Neural cell (in vitro differentiated cells): ENCODE data around the gene PPP1R12A. TPM values are rescaled to one million over a fixed set of nuclear protein-coding genes. Genes with fewer than 3 reads are reported as not detected.

ENCODE experiments used
- H2AFZ ChIP-seq: fragments of 200-600, 300-800 bp; sonication (generic), shearing (Covaris generic); 2 replicates; pipeline ENCODE4 v1.6.0; 2014; ENCODE audit warnings: low read depth, mild to moderate bottlenecking, antibody characterized with exemption, low read length, moderate library complexity
- H3F3A ChIP-seq: fragments of 200-600 bp; shearing (Covaris generic); 2 replicates; pipeline ENCODE4 v1.6.1; 2016; ENCODE audit warnings: mild to moderate bottlenecking, moderate library complexity, mixed read lengths, antibody characterized with exemption, low read length; ENCODE audit not compliant: insufficient read depth, poor library complexity, severe bottlenecking
- H3K27ac ChIP-seq: fragments of 200-600, 300-800 bp; sonication (generic), shearing (Covaris generic); 2 replicates; pipeline ENCODE4 v1.5.1; 2014; ENCODE audit warnings: mild to moderate bottlenecking, low read length, moderate library complexity
- H3K27me3 ChIP-seq: fragments of 300-800, 200-600 bp; sonication (generic), shearing (Covaris generic); 2 replicates; pipeline ENCODE4 v1.6.0; 2014; ENCODE audit warnings: mild to moderate bottlenecking, low read depth, low read length, moderate library complexity; ENCODE audit not compliant: insufficient read depth
- H3K36me3 ChIP-seq: fragments of 300-800, 200-600 bp; sonication (generic), shearing (Covaris generic); 2 replicates; pipeline ENCODE4 v1.5.1; 2014; ENCODE audit warnings: mild to moderate bottlenecking, antibody characterized with exemption, low read length, moderate library complexity; ENCODE audit not compliant: insufficient read depth
- H3K4me2 ChIP-seq: fragments of 300-800, 200-600 bp; sonication (generic), shearing (Covaris generic); 2 replicates; pipeline ENCODE4 v1.6.0; 2014; ENCODE audit warnings: mild to moderate bottlenecking, low read length
- H3K4me3 ChIP-seq: fragments of 300-800, 200-600 bp; sonication (generic), shearing (Covaris generic); 2 replicates; pipeline ENCODE4 v1.5.1; 2014; ENCODE audit warnings: mild to moderate bottlenecking, low read length, moderate library complexity
- H3K79me2 ChIP-seq: fragments of 200-600 bp; shearing (Covaris generic); replicated peaks from 2 replicates; pipeline ENCODE4 v1.6.0; 2014; ENCODE audit warnings: mild to moderate bottlenecking, low read length, moderate library complexity; ENCODE audit not compliant: insufficient read depth
- H3K9ac ChIP-seq: fragments of 300-800, 200-600 bp; sonication (generic), shearing (Covaris generic); 2 replicates; pipeline ENCODE4 v1.6.1; 2016; ENCODE audit warnings: mild to moderate bottlenecking, low read length, mixed read lengths
- H3K9me2 ChIP-seq: fragments of 200-600 bp; shearing (Covaris generic); 2 replicates; pipeline ENCODE4 v1.6.1; 2016; ENCODE audit warnings: mild to moderate bottlenecking, low read length, mixed read lengths; ENCODE audit not compliant: insufficient read depth
- H3K9me3 ChIP-seq: fragments of 200-600, 300-800 bp; sonication (generic), shearing (Covaris generic); 2 replicates; pipeline ENCODE4 v1.6.1; 2016; ENCODE audit warnings: mild to moderate bottlenecking, mixed run types, low read length, moderate library complexity, mixed read lengths
- H4K20me1 ChIP-seq: fragments of 200-600 bp; shearing (Covaris generic); 2 replicates; pipeline ENCODE4 v1.6.1; 2016; ENCODE audit warnings: mild to moderate bottlenecking, mixed run types; ENCODE audit not compliant: insufficient read depth
- EP300 ChIP-seq: fragments of 450-650 bp; conservative IDR thresholded peaks from 2 replicates; pipeline ENCODE4 v1.6.1; 2014; ENCODE audit warnings: antibody characterized with exemption, mild to moderate bottlenecking, moderate library complexity; ENCODE audit not compliant: poor library complexity, severe bottlenecking
- EZH2 ChIP-seq: fragments of 200-600, 300-800 bp; shearing (Covaris generic), sonication (generic); IDR thresholded peaks from 2 replicates; pipeline ENCODE4 v1.6.1; 2014; ENCODE audit warnings: antibody characterized with exemption, low read length, borderline replicate concordance, mild to moderate bottlenecking; ENCODE audit not compliant: insufficient read depth, poor library complexity, severe bottlenecking
- MXI1 ChIP-seq: fragments of 450-650 bp; conservative IDR thresholded peaks from 2 replicates; pipeline ENCODE4 v1.6.1; 2014; ENCODE audit warnings: antibody characterized with exemption, mild to moderate bottlenecking; ENCODE audit not compliant: poor library complexity, severe bottlenecking
- POLR2AphosphoS5 ChIP-seq: IDR thresholded peaks from 2 replicates; pipeline ENCODE4 v1.6.1; 2012
- RAD21 ChIP-seq: fragments of 450-650 bp; conservative IDR thresholded peaks from 2 replicates; pipeline ENCODE4 v1.6.1; 2014; ENCODE audit warnings: antibody characterized with exemption, mild to moderate bottlenecking, moderate library complexity
- SMC3 ChIP-seq: fragments of 450-650 bp; conservative IDR thresholded peaks from 2 replicates; pipeline ENCODE4 v1.6.1; 2014; ENCODE audit warnings: antibody characterized with exemption, mild to moderate bottlenecking, moderate library complexity; ENCODE audit not compliant: poor library complexity
- TAF1 ChIP-seq: IDR thresholded peaks from 2 replicates; pipeline ENCODE4 v1.6.1; 2012; ENCODE audit warnings: low read depth
- polyA plus RNA-seq: library from polyadenylated mRNA; depleted of rRNA; stranded (reverse); fragments of >200 nt; gene quantifications from 2 replicates; pipeline ENCODE4 v1.2.3, GENCODE V29; 2014
- TF ChIP-seq, protein P1 (sequence below): IDR thresholded peaks from 2 replicates; pipeline ENCODE4 v1.6.1; 2012; ENCODE audit warnings: borderline replicate concordance
- TF ChIP-seq, protein P2 (sequence below): fragments of 450-650 bp; IDR thresholded peaks from 2 replicates; pipeline ENCODE4 v1.5.1; 2014; ENCODE audit warnings: antibody characterized with exemption, mild to moderate bottlenecking, moderate library complexity; ENCODE audit not compliant: poor library complexity, severe bottlenecking

The PPP1R12A gene
- polyA plus RNA-seq, 1 donor from 2014 or later: 68.2 TPM

DNA sequence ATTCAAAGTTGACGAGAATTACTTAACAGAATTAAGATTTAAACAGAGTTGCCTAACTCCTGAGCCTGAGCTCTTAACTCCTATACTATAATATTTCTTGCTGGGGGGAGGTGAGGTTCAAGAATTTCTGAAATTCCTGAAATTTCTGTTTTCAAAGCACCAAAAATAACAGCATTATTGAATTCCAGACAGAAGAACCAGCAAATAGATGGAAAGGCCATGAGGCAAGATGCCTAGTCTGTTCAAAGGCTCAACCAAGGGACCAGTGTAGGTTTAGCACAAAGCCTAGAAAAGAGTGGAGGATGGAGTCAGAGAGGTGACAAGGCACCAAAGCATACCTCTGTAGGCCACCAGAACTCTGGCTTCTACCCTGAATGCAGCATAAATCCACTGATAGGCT, 76.4 kb downstream of the PPP1R12A start:
- H3K9me2 ChIP-seq: no peaks in the 10 kb centered on the region
- no peak overlapping the region for H3K9ac ChIP-seq
- H3K4me2 ChIP-seq: no peak overlapping the region
- H3K9me3 ChIP-seq: no peaks in the 10 kb centered on the region
- no peaks in the 10 kb centered on the region for H3K27me3 ChIP-seq
- H2AFZ ChIP-seq: no peak overlapping the region
- no peaks in the 10 kb centered on the region for H3K36me3 ChIP-seq
- no peak overlapping the region for H3K27ac ChIP-seq
- peaks cover 41% of the 10 kb centered on the region for H3K79me2 ChIP-seq
- no peak overlapping the region for H3K4me3 ChIP-seq
- no peaks in the 10 kb centered on the region for H3F3A ChIP-seq
- H4K20me1 ChIP-seq: no peaks in the 10 kb centered on the region
- TF ChIP-seq, protein P1, sequence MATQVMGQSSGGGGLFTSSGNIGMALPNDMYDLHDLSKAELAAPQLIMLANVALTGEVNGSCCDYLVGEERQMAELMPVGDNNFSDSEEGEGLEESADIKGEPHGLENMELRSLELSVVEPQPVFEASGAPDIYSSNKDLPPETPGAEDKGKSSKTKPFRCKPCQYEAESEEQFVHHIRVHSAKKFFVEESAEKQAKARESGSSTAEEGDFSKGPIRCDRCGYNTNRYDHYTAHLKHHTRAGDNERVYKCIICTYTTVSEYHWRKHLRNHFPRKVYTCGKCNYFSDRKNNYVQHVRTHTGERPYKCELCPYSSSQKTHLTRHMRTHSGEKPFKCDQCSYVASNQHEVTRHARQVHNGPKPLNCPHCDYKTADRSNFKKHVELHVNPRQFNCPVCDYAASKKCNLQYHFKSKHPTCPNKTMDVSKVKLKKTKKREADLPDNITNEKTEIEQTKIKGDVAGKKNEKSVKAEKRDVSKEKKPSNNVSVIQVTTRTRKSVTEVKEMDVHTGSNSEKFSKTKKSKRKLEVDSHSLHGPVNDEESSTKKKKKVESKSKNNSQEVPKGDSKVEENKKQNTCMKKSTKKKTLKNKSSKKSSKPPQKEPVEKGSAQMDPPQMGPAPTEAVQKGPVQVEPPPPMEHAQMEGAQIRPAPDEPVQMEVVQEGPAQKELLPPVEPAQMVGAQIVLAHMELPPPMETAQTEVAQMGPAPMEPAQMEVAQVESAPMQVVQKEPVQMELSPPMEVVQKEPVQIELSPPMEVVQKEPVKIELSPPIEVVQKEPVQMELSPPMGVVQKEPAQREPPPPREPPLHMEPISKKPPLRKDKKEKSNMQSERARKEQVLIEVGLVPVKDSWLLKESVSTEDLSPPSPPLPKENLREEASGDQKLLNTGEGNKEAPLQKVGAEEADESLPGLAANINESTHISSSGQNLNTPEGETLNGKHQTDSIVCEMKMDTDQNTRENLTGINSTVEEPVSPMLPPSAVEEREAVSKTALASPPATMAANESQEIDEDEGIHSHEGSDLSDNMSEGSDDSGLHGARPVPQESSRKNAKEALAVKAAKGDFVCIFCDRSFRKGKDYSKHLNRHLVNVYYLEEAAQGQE: no peak
- TF ChIP-seq, protein P2, sequence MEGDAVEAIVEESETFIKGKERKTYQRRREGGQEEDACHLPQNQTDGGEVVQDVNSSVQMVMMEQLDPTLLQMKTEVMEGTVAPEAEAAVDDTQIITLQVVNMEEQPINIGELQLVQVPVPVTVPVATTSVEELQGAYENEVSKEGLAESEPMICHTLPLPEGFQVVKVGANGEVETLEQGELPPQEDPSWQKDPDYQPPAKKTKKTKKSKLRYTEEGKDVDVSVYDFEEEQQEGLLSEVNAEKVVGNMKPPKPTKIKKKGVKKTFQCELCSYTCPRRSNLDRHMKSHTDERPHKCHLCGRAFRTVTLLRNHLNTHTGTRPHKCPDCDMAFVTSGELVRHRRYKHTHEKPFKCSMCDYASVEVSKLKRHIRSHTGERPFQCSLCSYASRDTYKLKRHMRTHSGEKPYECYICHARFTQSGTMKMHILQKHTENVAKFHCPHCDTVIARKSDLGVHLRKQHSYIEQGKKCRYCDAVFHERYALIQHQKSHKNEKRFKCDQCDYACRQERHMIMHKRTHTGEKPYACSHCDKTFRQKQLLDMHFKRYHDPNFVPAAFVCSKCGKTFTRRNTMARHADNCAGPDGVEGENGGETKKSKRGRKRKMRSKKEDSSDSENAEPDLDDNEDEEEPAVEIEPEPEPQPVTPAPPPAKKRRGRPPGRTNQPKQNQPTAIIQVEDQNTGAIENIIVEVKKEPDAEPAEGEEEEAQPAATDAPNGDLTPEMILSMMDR: no peak
- no peak for TF ChIP-seq EZH2
- TF ChIP-seq EP300: no peak
- no peak for TF ChIP-seq POLR2AphosphoS5
- TF ChIP-seq MXI1: no peak
- TF ChIP-seq RAD21: no peak
- no peak for TF ChIP-seq SMC3
- TF ChIP-seq TAF1: no peak

DNA sequence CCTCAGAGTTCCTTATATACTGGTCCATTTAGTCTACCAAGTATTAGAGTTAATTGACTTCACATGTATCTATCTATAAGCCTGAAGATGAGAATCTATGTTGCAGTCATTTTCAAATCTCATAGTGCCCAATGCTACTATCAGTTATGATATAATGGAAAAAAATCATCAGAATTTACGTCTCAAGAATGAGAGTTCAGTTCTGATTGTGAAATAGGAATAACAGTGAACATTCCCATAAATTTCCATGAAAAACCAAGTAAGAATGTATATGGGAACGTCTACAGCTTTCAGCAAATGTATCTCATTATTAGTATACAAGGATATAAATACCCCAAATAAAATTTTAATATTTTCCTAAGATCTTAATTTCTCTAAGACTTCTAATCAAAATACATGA, 77.2 kb downstream of the PPP1R12A start:
- Histone ChIP-seq H3K4me2 (no peak overlapping the region), H3K27me3 (no peaks in the 10 kb centered on the region), H3K79me2 (peaks cover 44% of the 10 kb centered on the region), H3K27ac (no peak overlapping the region), H3K9me3 (no peaks in the 10 kb centered on the region), H4K20me1 (no peaks in the 10 kb centered on the region), H3K36me3 (no peaks in the 10 kb centered on the region), H3K9ac (no peak overlapping the region), H3K4me3 (no peak overlapping the region), H3K9me2 (no peaks in the 10 kb centered on the region), H3F3A (no peaks in the 10 kb centered on the region), H2AFZ (no peak overlapping the region)
- TF ChIP-seq MXI1: no peak
- TF ChIP-seq EP300: no peak
- TF ChIP-seq SMC3: no peak
- no peak for TF ChIP-seq TAF1
- TF ChIP-seq EZH2: no peak
- TF ChIP-seq, protein P2: no peak
- TF ChIP-seq, protein P1: no peak
- TF ChIP-seq RAD21: no peak
- no peak for TF ChIP-seq POLR2AphosphoS5
